GM12891 (cell line): Measurements from ENCODE around the gene ABCB6.

ENCODE experiments used
- POLR2A ChIP-seq: IDR thresholded peaks from 2 replicates; pipeline ENCODE4 v1.6.1; 2011; ENCODE audit warnings: low read depth, low read length, control low read depth
- POLR2AphosphoS5 ChIP-seq: IDR thresholded peaks from 2 replicates; pipeline ENCODE4 v1.6.1; 2011; ENCODE audit warnings: low read depth, low read length, control low read depth

DNA sequence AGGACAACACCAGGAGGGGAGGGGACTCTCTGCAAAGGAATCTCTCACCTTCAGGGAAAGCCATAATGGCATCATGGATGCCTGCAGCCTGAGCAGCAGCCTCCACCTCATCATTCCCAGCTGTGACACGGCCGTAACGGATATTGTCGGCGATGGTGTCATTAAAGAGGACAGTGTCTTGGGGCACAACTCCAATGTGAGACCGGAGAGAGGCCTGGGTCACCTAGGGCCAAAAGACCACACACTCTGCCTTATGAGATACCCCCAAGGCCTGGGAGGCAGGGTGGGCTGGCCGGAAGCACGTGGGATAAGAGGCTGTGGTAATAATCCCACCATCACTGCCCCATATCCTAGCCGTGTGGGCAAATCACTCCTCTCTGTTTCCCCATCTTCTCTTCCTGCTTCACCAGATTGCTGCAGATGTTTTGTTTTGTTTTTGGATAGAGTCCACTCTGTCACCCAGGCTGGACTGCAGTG is 7.8 kb downstream of the ABCB6 start:
- TF ChIP-seq POLR2A = no peak
- no peak for TF ChIP-seq POLR2AphosphoS5
